Skeletal muscle satellite cell (primary cell): ENCODE results near the gene ATG2A.

Experiments
- H3K27me3 ChIP-seq: 2 replicates; pipeline ENCODE4 v1.7.0; 2013; ENCODE audit warnings: low read length; ENCODE audit not compliant: control insufficient read depth, insufficient read depth
- H3K36me3 ChIP-seq: 2 replicates; pipeline ENCODE4 v1.7.0; 2013; ENCODE audit warnings: mild to moderate bottlenecking, control low read depth, low read length; ENCODE audit not compliant: insufficient read depth
- H3K4me1 ChIP-seq: 2 replicates; pipeline ENCODE4 v1.7.0; 2013; ENCODE audit warnings: low read length; ENCODE audit not compliant: control insufficient read depth, insufficient read depth
- H3K4me2 ChIP-seq: 2 replicates; pipeline ENCODE4 v1.7.0; 2013; ENCODE audit warnings: mild to moderate bottlenecking, low read length
- H3K4me3 ChIP-seq: 2 replicates; pipeline ENCODE4 v1.7.0; 2013; ENCODE audit warnings: low read length
- H3K9ac ChIP-seq: 2 replicates; pipeline ENCODE4 v1.7.0; 2013; ENCODE audit warnings: mild to moderate bottlenecking, low read depth, low read length, moderate library complexity
- H3K9me3 ChIP-seq: replicated peaks from 2 replicates; pipeline ENCODE4 v1.7.0; 2013; ENCODE audit warnings: mild to moderate bottlenecking, control low read depth, low read length

ATG2A gene

GRCh38 chr11:64898541-64898940 lies 18.5 kb downstream of the ATG2A start:
- Histone ChIP-seq H3K4me2 (no peak overlapping the region), H3K27me3 (no peaks in the 10 kb centered on the region), H3K4me3 (no peak overlapping the region), H3K9me3 (no peaks in the 10 kb centered on the region), H3K9ac (no peak overlapping the region), H3K4me1 (no peaks in the 10 kb centered on the region), H3K36me3 (peaks cover 48% of the 10 kb centered on the region)

- H3K4me1 ChIP-seq = no peaks in the 10 kb centered on the region
- no peak overlapping the region for H3K4me2 ChIP-seq
- H3K36me3 ChIP-seq = peaks cover 45% of the 10 kb centered on the region
- H3K9me3 ChIP-seq = no peaks in the 10 kb centered on the region
- no peak overlapping the region for H3K4me3 ChIP-seq
- H3K9ac ChIP-seq = no peak overlapping the region
- H3K27me3 ChIP-seq = no peaks in the 10 kb centered on the region
Observed at GRCh38 chr11:64898076-64898445, 18.9 kb downstream of the ATG2A start.

- Histone ChIP-seq H3K9ac (no peak overlapping the region), H3K27me3 (no peaks in the 10 kb centered on the region), H3K9me3 (no peaks in the 10 kb centered on the region), H3K36me3 (peaks cover 42% of the 10 kb centered on the region), H3K4me2 (no peak overlapping the region), H3K4me3 (no peak overlapping the region), H3K4me1 (no peaks in the 10 kb centered on the region)
Observed at GRCh38 chr11:64897381-64898075, 19.5 kb downstream of the ATG2A start.

GRCh38 chr11:64896448-64897022 lies 20.5 kb downstream of the ATG2A start:
- Histone ChIP-seq H3K9ac (no peak overlapping the region), H3K4me1 (no peaks in the 10 kb centered on the region), H3K4me3 (no peak overlapping the region), H3K36me3 (peaks cover 35% of the 10 kb centered on the region), H3K9me3 (no peaks in the 10 kb centered on the region), H3K4me2 (no peak overlapping the region), H3K27me3 (no peaks in the 10 kb centered on the region)

DNA sequence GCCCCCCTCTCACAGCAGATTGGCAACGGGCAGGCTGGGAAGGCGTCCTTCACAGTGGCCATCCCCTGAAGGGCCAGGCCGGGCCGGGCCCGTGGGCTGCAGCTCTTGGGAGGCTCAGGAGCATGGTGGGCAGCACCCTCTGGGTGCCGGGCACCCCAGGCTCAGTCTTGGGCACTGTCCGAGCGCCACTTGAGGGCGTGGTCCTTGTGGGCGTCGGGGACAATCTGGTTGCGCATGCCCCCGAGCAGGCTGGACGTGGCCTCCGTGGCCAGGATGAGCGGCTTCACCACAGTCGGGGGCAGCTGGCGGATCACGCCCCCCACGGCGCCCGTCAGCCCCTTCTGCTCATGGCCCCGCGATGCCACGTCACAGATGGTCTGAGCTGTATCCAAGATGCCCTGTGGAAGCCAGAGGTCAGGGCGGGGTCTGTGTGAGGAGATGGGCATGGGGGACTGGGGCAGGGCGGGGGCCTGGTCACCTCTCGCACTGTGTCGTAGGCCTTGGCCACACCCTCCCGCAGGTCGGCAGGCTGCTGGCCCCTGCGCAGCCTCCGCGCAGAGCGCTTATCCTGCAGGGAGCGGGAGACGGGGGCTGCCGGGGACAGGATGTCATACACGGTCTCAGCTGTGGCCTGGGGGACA lies 22.1 kb downstream of the ATG2A start:
- no peaks in the 10 kb centered on the region for H3K9me3 ChIP-seq
- no peak overlapping the region for H3K4me2 ChIP-seq
- no peak overlapping the region for H3K4me3 ChIP-seq
- H3K27me3 ChIP-seq = no peaks in the 10 kb centered on the region
- H3K4me1 ChIP-seq = no peaks in the 10 kb centered on the region
- H3K9ac ChIP-seq = no peak overlapping the region
- peaks cover 26% of the 10 kb centered on the region for H3K36me3 ChIP-seq

DNA sequence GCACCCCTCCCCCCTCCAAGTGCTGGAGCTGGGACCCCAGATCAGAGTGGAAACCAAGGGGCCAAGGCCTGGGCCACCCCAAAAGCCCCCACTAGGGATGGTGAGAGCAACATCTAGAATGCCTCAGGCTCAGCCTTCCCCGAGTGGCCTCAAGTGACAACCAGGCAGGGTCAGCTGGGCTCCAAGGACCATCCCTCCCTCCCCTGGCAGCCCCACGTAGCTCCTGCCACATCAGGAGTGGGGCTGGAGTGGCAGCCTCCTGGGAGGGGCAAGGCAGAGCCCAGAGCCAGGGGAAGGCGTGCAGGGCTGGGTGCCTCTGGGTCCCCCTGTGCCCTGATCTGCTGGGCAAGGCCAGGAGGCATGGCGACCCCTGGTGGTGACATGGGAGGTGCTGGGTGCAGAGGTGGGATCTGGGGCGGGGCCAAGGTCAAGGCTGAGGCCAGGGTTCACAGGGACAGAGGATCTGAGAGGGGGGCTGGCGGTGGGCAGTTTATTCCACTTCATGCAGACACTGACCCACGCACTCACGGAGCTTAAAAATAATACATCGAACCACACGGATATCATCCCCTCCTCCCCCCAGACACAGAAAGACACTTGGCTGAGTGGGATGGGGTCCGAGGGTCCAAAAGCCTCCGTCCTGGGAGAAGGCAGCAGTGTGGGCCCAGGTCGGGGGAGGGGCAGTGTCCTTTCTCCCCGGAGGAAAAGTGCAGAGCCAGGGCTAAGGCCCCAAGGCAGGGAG lies 22.8 kb downstream of the ATG2A start:
- Histone ChIP-seq H3K4me1 (no peaks in the 10 kb centered on the region), H3K4me2 (no peak overlapping the region), H3K36me3 (peaks cover 26% of the 10 kb centered on the region), H3K9ac (no peak overlapping the region), H3K9me3 (no peaks in the 10 kb centered on the region), H3K27me3 (no peaks in the 10 kb centered on the region), H3K4me3 (no peak overlapping the region)

DNA sequence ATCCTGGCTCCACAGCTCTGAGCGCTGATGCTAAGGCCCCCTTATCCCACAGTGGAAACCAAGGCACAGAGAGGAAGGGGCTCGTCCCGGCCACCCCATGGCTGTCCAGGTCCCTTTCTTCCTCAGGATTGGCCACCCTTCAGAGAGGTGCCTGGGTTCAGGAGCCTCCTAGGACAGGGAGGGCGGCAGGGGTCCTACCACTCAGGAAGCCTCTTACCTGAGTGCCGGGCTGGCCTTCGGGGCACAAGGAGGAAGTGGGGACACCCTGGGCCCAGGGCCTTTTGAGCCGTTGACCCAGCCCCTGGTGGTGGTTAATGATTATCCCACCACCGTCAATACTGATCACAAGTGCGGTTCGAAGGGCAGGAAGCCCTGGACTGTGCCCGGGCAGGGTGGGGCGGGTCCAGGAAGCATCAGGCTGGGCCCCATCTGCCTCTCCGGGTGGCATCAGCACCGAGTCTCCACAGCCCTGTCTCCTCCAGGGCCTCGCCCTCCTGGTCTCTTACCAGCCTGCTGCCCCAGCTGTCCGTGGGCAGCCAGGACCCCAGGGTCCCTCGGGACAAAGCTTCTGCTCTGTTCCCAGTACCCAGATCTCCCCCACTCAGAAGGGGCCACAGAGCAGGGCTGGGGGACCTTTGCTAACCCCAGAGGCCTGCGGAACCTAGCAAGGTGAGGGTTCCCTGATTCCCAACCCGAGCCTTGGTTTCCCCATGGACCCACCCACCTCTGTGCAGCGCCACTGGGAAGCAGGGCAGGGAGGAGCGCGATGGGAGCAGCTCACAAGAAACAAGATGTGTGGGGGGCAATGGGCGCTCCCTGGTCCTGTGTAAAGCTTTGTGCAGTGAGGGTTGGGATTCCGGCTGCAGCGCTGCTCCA lies 23.6 kb downstream of the ATG2A start:
- no peak overlapping the region for H3K4me3 ChIP-seq
- H3K36me3 ChIP-seq = peaks cover 26% of the 10 kb centered on the region
- no peak overlapping the region for H3K9ac ChIP-seq
- H3K4me2 ChIP-seq = no peak overlapping the region
- no peaks in the 10 kb centered on the region for H3K27me3 ChIP-seq
- H3K4me1 ChIP-seq = no peaks in the 10 kb centered on the region
- no peaks in the 10 kb centered on the region for H3K9me3 ChIP-seq

- Histone ChIP-seq H3K4me3 (no peak overlapping the region), H3K27me3 (no peaks in the 10 kb centered on the region), H3K4me2 (no peak overlapping the region), H3K4me1 (peaks cover 5% of the 10 kb centered on the region), H3K9me3 (no peaks in the 10 kb centered on the region), H3K36me3 (peaks cover 26% of the 10 kb centered on the region), H3K9ac (no peak overlapping the region)
Observed at GRCh38 chr11:64892838-64893193, 24.2 kb downstream of the ATG2A start.

- peaks cover 5% of the 10 kb centered on the region for H3K4me1 ChIP-seq
- no peak overlapping the region for H3K9ac ChIP-seq
- H3K9me3 ChIP-seq = no peaks in the 10 kb centered on the region
- H3K4me3 ChIP-seq = no peak overlapping the region
- H3K27me3 ChIP-seq = no peaks in the 10 kb centered on the region
- no peak overlapping the region for H3K4me2 ChIP-seq
- peaks cover 26% of the 10 kb centered on the region for H3K36me3 ChIP-seq
Observed at GRCh38 chr11:64892411-64892831, 24.6 kb downstream of the ATG2A start.

GRCh38 chr11:64891880-64892279 lies 25.1 kb downstream of the ATG2A start:
- no peaks in the 10 kb centered on the region for H3K27me3 ChIP-seq

More at GRCh38 chr11:64891880-64892279, 25.1 kb downstream of the ATG2A start:
- Histone ChIP-seq H3K9me3 (no peaks in the 10 kb centered on the region), H3K4me3 (no peak overlapping the region), H3K4me2 (no peak overlapping the region), H3K4me1 (peaks cover 5% of the 10 kb centered on the region), H3K9ac (no peak overlapping the region), H3K36me3 (peaks cover 22% of the 10 kb centered on the region)
